GM18505 (cell line): ENCODE measurements around the gene C2orf42.
A peak's percentile ranks its signal among the peaks of the same experiment; 100 is the strongest.
"Not testable (repeated sequence)": the region's sequence is repeated elsewhere in the genome, so short reads cannot be mapped to it uniquely, and the experiment has no call there.

Experiments used
- ATAC-seq: cut with Tn5 transposase; IDR thresholded peaks from one replicate; pipeline ENCODE4 v1.9.1; 2021; ENCODE audit not compliant: unreplicated experiment
- POLR2A ChIP-seq: IDR thresholded peaks from 4 replicates; pipeline ENCODE4 v1.6.1; 2011; ENCODE audit warnings: borderline replicate concordance; ENCODE audit not compliant: insufficient read depth, insufficient read length; ENCODE audit errors: extremely low read depth

The C2orf42 gene

GRCh38 chr2:70201225-70201768 lies 10.5 kb upstream of the C2orf42 start:
- no peak for TF ChIP-seq POLR2A
- no peak for ATAC-seq

GRCh38 chr2:70199320-70199864 lies 8.6 kb upstream of the C2orf42 start:
- TF ChIP-seq POLR2A: no peak
- no peak for ATAC-seq

GRCh38 chr2:70192516-70192915 lies 1.7 kb upstream of the C2orf42 start:
- TF ChIP-seq POLR2A: no peak
- ATAC-seq: no peak

- TF ChIP-seq POLR2A: no peak
- ATAC-seq: no peak
Observed at GRCh38 chr2:70191244-70191735, 471 bp upstream of the C2orf42 start.

GRCh38 chr2:70188460-70188859 lies 2.4 kb downstream of the C2orf42 start:
- ATAC-seq: no peak
- no peak for TF ChIP-seq POLR2A

- ATAC-seq: not testable (repeated sequence)
Observed at GRCh38 chr2:70187170-70187569, 3.6 kb downstream of the C2orf42 start.

GRCh38 chr2:70182689-70183088 lies 8.1 kb downstream of the C2orf42 start:
- TF ChIP-seq POLR2A: no peak
- no peak for ATAC-seq

GRCh38 chr2:70181363-70181956 lies 9.4 kb downstream of the C2orf42 start:
- peak; percentile 66 for TF ChIP-seq POLR2A

GRCh38 chr2:70173520-70173919 lies 17.3 kb downstream of the C2orf42 start:
- ATAC-seq: no peak
- no peak for TF ChIP-seq POLR2A

More at GRCh38 chr2:70181363-70181956, 9.4 kb downstream of the C2orf42 start:
- ATAC-seq: peak; percentile 78

GRCh38 chr2:70169654-70170245 lies 21.1 kb downstream of the C2orf42 start:
- not testable (repeated sequence) for ATAC-seq

- no peak for TF ChIP-seq POLR2A
Observed at GRCh38 chr2:70161069-70161534, 29.7 kb downstream of the C2orf42 start.

GRCh38 chr2:70160545-70160944 lies 30.3 kb downstream of the C2orf42 start:
- no peak for TF ChIP-seq POLR2A
- no peak for ATAC-seq

More at GRCh38 chr2:70161069-70161534, 29.7 kb downstream of the C2orf42 start:
- peak; percentile 88 for ATAC-seq

GRCh38 chr2:70149130-70149686 lies 41.6 kb downstream of the C2orf42 start:
- not testable (repeated sequence) for ATAC-seq

- not testable (repeated sequence) for ATAC-seq
Observed at GRCh38 chr2:70148211-70148760, 42.5 kb downstream of the C2orf42 start.
